ENCODE measurements around the gene AVPR1B. TPM values are rescaled to one million over a fixed set of nuclear protein-coding genes. Genes with fewer than 3 reads are reported as not detected.
"Not testable (repeated sequence)": the region's sequence is repeated elsewhere in the genome, so short reads cannot be mapped to it uniquely, and the experiment has no call there.

Gene AVPR1B
- total RNA-seq, 1 experiment from 2014 or later = not detected

DNA sequence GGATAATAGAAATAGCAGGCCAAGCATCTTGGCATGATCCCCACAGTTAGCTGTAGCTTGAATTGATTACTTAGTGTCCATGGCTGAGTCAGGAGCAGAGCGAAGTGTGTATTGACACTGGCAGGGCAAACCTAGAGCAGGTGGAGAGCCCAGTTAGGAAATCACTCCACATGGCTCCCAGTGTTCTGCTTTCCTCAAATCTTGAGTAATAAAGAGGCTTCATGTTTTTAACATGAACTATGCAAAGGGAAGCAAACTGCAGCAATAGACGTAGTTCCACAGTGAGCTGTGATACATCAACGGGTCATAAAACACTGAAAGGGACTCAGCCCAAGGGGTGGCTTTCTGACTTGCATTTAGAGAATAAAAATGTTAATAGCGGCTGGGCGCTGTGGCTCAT, 35.3 kb downstream of the AVPR1B start:
- no peak for DNase-seq
- Histone ChIP-seq H3K36me3 (replicated peaks; ENCODE audit: control insufficient read depth, insufficient read depth, low read length) (no peaks in the 10 kb centered on the region), H3K4me3 (ENCODE audit: insufficient read depth, low read depth, low read length) (no peak overlapping the region), H3K27me3 (ENCODE audit: control insufficient read depth, insufficient read depth, low read length) (no peaks in the 10 kb centered on the region)

DNA sequence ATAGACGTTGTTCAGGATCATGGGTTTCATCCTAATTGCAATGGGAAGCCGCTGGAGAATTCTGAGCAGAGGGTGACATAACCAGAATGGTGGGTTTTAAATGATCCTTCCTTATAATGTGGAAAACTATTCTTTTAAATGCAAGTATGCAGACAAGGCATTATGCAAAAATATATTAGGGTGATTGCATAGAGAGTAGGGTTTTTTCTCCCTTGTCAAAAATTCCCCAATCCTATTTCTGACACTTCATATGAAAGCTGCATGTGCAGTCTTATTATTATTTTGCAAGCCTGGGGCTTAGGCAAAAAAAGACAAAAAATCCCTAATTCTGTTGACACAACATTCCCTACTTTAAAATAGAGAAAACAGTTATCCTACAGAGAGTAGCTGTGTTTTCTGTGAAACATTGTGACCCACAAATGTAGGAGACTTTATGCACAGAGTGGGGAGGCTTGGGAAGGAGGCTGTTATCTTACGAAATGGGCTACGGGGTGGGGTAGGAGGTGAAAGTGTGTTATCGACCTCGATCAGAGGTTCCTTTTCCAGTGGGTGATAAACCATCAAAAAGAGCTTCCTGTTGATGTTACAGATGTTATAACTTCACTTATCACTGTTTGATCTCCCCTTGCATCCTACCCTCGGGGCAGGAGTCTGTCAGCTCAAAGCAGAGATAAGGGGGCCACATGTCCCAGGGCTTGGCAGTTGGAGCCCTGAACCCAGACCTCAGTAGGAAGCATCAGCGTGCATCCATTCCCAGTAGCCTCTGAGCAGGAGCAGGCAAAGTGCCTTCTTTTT, 37.0 kb downstream of the AVPR1B start:
- no peaks in the 10 kb centered on the region for H3K36me3 ChIP-seq (replicated peaks; ENCODE audit: control insufficient read depth, insufficient read depth, low read length)
- DNase-seq = no peak
- no peaks in the 10 kb centered on the region for H3K27me3 ChIP-seq (ENCODE audit: control insufficient read depth, insufficient read depth, low read length)
- no peak overlapping the region for H3K4me3 ChIP-seq (ENCODE audit: insufficient read depth, low read depth, low read length)

DNA sequence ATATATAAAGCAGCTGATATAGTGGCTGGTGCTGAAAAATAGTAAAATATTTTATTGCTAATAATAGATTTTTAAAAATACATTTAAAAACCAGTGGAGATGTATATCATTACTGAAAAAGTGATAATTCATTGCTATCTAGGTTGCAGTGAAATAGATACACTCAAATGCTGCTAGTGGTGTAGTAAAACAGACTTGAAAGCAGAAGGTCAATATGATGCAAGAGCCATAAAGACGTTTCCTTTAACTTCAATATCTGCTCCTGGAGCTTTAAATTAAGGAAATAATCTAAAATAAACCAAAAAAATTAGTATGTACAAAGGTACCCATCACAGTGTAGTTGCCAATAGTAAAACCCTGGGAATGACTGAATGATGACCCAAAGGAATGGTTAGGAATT, 38.1 kb downstream of the AVPR1B start:
- no peak for DNase-seq
- Histone ChIP-seq H3K36me3 (replicated peaks; ENCODE audit: control insufficient read depth, insufficient read depth, low read length) (no peaks in the 10 kb centered on the region), H3K4me3 (ENCODE audit: insufficient read depth, low read depth, low read length) (no peak overlapping the region), H3K27me3 (ENCODE audit: control insufficient read depth, insufficient read depth, low read length) (no peaks in the 10 kb centered on the region)

DNA sequence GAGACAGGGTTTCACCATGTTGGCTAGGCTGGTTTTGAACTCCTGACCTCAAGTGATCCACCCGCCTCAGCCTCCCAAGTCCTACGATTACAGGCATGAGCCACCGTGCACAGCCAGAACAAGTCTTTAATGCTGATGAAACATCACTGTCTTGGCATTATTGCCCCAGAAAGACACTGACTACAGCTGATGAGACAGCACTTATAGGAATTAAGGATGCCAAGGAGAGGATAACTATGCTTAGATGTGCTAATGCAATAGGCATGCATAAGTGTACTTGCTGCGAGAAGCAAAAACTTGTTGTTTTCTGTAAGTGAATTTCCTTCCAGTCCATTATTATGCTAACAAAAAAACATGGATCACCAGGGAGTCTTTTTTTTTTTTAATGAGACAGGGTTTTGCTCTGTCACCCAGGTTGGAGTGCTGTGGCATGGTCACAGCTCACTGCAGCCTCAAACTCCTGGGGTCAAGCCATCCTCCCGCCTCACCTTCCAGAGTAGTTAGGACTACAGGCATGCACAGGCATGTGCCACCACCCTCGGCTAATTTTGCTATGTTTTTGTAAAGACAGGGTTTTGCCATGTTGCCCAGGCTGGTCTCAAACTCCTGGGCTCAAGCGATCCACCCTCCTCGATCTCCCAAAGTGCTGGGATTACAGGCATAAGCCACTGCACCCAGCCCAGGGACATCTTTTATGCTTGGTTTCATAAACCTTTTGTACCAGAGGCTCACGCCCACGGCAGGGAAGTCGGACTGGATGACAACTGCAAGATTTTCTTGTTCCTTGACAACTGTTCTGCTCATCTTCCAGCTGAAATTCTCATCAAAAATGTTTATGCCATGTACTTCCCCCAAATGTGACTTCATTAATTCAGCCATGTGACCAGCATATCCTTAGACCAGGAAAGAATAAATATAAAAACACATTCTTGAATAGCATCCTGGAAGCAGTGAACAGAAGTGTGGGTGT, 41.1 kb downstream of the AVPR1B start:
- Histone ChIP-seq H3K27me3 (ENCODE audit: control insufficient read depth, insufficient read depth, low read length) (no peaks in the 10 kb centered on the region), H3K4me3 (ENCODE audit: insufficient read depth, low read depth, low read length) (no peak overlapping the region), H3K36me3 (replicated peaks; ENCODE audit: control insufficient read depth, insufficient read depth, low read length) (no peaks in the 10 kb centered on the region)
- no peak for DNase-seq

DNA sequence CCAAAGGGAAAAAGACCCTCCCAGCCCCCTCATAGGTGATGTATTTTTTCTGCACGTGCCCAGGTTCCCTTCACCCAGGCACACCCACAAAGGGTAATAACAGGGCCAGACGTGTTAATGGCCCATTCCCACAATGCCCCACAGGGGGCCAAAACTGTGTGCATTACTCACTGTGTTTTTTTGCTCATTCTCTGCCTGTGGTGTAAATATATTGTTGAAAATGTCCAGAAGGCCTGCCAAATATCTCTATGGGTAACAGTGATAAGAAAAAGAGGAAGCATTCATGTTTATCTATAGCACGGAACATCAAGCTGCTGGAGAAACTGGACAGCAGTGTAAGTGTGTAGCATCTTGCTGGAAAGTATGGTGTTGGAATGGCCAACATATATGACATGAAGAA, 42.3 kb downstream of the AVPR1B start:
- Histone ChIP-seq H3K27me3 (ENCODE audit: control insufficient read depth, insufficient read depth, low read length) (no peaks in the 10 kb centered on the region), H3K4me3 (ENCODE audit: insufficient read depth, low read depth, low read length) (no peak overlapping the region), H3K36me3 (replicated peaks; ENCODE audit: control insufficient read depth, insufficient read depth, low read length) (no peaks in the 10 kb centered on the region)
- no peak for DNase-seq

DNA sequence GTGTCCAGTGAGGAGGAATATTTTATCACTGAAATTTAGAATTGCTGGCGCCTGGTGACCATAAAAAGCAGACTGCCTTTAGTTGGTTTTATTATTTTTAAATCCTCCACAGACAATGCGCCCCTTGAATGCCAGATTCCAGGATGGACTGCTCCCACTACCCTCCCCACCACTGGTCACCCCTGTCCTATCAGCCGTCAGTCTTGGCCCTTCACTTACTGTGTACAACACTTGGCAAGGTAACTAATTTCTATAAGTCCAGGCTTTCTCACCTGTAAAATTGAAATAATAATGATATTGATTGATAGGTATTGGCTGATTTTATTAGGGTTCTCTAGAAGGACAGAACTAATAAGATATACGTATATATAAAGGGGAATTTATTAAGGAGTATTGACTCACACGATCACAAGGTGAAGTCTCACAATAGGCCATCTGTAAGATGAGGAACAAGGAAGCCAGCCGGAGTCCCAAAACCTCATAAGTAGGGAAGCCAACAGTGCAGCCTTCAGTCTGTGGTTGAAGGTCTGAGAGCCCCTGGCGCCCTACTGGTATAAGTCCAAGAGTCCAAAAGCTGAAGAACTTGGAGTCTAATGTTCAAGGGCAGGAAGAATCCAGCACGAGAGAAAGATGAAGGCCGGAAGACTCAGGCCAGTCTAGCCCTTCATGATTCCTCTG, 46.4 kb downstream of the AVPR1B start:
- no peaks in the 10 kb centered on the region for H3K36me3 ChIP-seq (replicated peaks; ENCODE audit: control insufficient read depth, insufficient read depth, low read length)
- DNase-seq = no peak
- no peaks in the 10 kb centered on the region for H3K27me3 ChIP-seq (ENCODE audit: control insufficient read depth, insufficient read depth, low read length)
- no peak overlapping the region for H3K4me3 ChIP-seq (ENCODE audit: insufficient read depth, low read depth, low read length)

DNA sequence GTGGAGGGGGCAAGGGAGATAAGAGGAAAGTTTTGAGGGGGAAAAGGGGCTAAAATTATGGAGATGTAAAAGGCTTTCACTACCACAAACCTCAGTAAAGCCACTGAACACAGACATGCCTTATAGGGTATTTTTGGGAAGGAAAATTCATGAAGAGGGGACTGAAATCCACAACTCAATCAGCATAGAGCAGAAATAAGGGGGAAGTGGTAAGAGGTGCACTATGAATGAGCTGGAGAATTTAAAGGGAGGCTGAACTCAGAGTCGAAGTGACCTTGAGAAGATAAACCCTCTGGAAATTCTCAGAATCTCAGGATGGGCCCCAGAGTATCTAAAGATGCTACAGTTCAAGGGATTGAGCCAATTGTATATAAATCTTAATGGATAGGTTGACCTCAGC, 48.9 kb downstream of the AVPR1B start:
- DNase-seq = no peak
- H3K36me3 ChIP-seq (replicated peaks; ENCODE audit: control insufficient read depth, insufficient read depth, low read length) = no peaks in the 10 kb centered on the region

DNA sequence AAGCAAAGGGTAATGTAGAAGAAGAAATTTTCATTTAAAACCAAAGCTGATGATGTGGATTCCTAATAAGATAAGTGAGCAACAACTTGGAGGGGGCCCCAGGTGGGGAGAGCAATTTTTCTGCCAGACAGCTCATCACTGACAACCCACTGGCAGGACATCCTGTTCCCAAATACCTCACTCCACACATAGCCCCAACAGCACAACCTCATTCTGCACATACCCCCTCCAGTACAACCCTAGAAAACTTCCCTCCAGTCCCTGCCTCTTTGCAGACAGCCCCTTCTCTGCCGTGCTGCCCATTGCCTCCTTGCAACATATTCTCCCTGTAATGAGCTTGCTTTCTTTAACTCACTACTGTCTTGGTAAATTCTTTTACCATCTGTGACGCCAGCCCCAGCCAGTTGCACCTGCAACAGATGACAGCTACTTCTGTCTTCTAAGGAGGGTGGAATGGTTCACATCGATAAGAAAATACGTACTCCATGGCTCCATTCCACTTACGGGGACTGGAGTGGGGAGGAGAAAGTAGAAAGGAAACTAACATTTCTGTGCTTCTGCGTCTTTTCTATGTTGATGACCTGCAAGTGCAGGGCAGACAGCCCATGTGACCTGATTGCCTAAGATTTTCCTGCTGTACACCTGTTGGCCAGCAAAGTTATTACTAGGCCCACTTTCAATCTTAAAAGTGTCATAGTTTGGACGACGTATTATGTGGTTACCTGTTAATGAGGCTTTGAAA, 49.5 kb downstream of the AVPR1B start:
- no peak for DNase-seq
- no peaks in the 10 kb centered on the region for H3K27me3 ChIP-seq (ENCODE audit: control insufficient read depth, insufficient read depth, low read length)
- no peaks in the 10 kb centered on the region for H3K36me3 ChIP-seq (replicated peaks; ENCODE audit: control insufficient read depth, insufficient read depth, low read length)
- H3K4me3 ChIP-seq (ENCODE audit: insufficient read depth, low read depth, low read length) = no peak overlapping the region

More for the DNA sequence above, 48.9 kb downstream of the AVPR1B start:
- Histone ChIP-seq H3K27me3 (ENCODE audit: control insufficient read depth, insufficient read depth, low read length) (no peaks in the 10 kb centered on the region), H3K4me3 (ENCODE audit: insufficient read depth, low read depth, low read length) (no peak overlapping the region)

DNA sequence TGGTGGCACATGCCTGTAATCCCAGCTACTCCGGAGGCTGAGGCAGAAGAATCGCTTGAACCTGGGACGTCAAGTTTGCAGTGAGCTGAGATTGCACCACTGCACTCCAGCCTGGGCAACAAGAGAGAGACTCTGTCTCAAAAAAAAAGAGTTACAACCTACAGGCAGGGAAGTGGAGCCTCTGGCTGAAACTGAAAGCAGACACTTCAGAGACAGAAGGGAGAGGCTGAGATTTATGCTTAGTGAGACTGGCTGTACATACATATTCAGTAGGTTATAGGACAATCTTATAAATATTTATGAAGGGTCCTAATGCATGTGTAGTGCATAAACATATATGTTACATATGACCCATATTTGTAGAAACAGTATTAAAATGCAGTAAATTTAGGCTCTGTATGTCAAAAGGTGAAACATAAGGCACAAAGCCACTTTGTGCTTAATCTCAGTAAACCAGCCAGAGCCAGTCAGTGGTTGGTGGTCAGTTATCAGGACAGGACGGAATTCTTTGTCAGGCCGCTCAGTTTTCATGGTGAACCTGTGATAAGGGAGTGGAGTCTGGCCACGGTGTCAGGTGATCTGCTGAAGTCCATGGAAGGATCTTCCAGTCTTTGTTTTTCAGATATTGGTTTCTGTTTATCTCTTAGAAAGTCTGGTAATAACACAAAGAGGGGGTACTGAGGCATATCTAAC, 50.6 kb downstream of the AVPR1B start:
- no peaks in the 10 kb centered on the region for H3K27me3 ChIP-seq (ENCODE audit: control insufficient read depth, insufficient read depth, low read length)
- no peak overlapping the region for H3K4me3 ChIP-seq (ENCODE audit: insufficient read depth, low read depth, low read length)
- H3K36me3 ChIP-seq (replicated peaks; ENCODE audit: control insufficient read depth, insufficient read depth, low read length) = no peaks in the 10 kb centered on the region
- no peak for DNase-seq

DNA sequence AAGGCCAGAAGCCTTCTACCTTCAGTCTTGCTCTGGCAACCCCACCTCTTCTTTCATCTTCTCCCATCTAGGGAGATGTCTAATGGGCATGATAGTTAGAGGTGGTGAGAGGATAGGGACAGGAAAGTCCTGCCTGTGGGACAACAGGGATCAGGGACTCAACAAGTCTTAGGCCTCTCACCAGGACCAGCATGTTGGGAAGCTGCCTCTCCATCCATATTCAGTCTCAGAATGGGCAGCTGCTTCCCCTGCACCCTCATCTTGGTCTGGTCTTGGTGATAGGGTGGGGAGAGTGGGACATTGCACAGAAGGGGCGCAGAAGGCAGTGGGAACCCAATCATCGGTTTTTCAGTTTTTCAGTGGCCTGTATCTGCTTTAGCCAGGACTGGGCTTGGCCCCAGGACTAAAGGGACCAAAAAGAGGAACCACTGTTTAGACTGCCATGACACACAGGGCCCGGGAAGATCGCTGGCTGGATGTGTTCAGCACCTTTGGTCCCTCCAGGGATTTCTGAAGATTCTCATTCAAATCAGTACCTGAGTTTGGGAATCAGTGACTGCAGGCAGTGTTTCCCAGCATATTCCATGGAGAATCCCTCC, 51.5 kb downstream of the AVPR1B start:
- Histone ChIP-seq H3K4me3 (ENCODE audit: insufficient read depth, low read depth, low read length) (no peak overlapping the region), H3K36me3 (replicated peaks; ENCODE audit: control insufficient read depth, insufficient read depth, low read length) (no peaks in the 10 kb centered on the region), H3K27me3 (ENCODE audit: control insufficient read depth, insufficient read depth, low read length) (no peaks in the 10 kb centered on the region)
- DNase-seq = no peak

DNA sequence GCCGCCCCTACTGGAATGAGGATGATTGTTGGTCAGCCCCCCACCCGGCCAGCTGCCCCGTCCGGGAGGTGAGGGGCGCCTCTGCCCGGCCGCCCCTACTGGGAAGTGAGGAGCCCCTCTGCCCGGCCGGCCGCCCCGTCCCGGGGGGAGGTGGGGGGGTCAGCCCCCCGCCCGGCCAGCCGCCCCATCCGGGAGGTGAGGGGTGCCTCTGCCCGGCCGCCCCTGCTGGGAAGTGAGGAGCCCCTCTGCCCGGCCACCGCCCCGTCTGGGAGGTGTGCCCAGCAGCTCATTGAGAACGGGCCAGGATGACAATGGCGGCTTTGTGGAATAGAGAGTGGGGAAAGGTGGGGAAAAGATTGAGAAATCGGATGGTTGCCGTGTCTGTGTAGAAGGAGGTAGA, 52.7 kb downstream of the AVPR1B start:
- H3K4me3 ChIP-seq (ENCODE audit: insufficient read depth, low read depth, low read length); DNase-seq; H3K27me3 ChIP-seq (ENCODE audit: control insufficient read depth, insufficient read depth, low read length); H3K36me3 ChIP-seq (replicated peaks; ENCODE audit: control insufficient read depth, insufficient read depth, low read length): not testable (repeated sequence)

DNA sequence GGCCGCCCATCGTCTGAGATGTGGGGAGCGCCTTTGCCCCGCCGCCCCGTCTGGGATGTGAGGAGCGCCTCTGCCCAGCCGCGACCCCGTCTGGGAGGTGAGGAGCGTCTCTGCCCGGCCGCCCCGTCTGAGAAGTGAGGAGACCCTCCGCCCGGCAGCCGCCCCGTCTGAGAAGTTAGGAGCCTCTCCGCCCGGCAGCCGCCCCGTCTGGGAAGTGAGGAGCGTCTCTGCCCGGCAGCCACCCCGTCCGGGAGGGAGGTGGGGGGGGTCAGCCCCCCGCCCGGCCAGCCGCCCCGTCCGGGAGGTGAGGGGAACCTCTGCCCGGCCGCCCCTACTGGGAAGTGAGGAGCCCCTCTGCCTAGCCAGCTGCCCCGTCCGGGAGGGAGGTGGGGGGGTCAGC, 53.2 kb downstream of the AVPR1B start:
- H3K36me3 ChIP-seq (replicated peaks; ENCODE audit: control insufficient read depth, insufficient read depth, low read length); H3K27me3 ChIP-seq (ENCODE audit: control insufficient read depth, insufficient read depth, low read length); H3K4me3 ChIP-seq (ENCODE audit: insufficient read depth, low read depth, low read length); DNase-seq: not testable (repeated sequence)

DNA sequence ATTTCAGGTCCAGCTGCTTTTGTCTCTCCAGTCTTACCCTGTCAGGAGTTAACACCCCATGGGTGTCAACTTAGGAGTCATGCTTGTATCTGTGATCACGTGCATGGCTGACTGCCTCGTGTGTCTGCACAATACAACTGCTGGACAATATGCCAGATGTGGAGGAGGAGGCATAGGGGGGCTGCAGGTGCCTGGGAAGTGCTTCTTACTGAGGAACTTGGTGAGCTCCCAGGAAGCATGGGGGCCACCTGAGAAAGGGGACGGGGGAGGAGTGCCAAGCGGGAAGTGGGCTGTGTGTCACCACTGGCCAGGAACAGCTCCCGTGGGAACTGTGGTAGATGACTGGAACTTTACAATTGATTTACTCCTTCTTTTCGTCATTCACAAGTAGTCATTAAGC, 54.7 kb downstream of the AVPR1B start:
- no peak overlapping the region for H3K4me3 ChIP-seq (ENCODE audit: insufficient read depth, low read depth, low read length)
- no peaks in the 10 kb centered on the region for H3K36me3 ChIP-seq (replicated peaks; ENCODE audit: control insufficient read depth, insufficient read depth, low read length)
- no peaks in the 10 kb centered on the region for H3K27me3 ChIP-seq (ENCODE audit: control insufficient read depth, insufficient read depth, low read length)
- no peak for DNase-seq

All from H7 (cell line).